ENCODE measurements around the gene MYOD1.

The MYOD1 gene

GRCh38 chr11:17744151-17744940, 25.0 kb downstream of the MYOD1 start:
- TF ChIP-seq, protein P1, sequence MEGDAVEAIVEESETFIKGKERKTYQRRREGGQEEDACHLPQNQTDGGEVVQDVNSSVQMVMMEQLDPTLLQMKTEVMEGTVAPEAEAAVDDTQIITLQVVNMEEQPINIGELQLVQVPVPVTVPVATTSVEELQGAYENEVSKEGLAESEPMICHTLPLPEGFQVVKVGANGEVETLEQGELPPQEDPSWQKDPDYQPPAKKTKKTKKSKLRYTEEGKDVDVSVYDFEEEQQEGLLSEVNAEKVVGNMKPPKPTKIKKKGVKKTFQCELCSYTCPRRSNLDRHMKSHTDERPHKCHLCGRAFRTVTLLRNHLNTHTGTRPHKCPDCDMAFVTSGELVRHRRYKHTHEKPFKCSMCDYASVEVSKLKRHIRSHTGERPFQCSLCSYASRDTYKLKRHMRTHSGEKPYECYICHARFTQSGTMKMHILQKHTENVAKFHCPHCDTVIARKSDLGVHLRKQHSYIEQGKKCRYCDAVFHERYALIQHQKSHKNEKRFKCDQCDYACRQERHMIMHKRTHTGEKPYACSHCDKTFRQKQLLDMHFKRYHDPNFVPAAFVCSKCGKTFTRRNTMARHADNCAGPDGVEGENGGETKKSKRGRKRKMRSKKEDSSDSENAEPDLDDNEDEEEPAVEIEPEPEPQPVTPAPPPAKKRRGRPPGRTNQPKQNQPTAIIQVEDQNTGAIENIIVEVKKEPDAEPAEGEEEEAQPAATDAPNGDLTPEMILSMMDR (IDR thresholded peaks at IDR 0.05; ENCODE audit: low read depth, low read length, missing control alignments) = no peak
- H3K4me3 ChIP-seq (ENCODE audit: low read depth, low read length) = no peak overlapping the region
- DNase-seq (ENCODE audit: low read depth) = no peak

DNA sequence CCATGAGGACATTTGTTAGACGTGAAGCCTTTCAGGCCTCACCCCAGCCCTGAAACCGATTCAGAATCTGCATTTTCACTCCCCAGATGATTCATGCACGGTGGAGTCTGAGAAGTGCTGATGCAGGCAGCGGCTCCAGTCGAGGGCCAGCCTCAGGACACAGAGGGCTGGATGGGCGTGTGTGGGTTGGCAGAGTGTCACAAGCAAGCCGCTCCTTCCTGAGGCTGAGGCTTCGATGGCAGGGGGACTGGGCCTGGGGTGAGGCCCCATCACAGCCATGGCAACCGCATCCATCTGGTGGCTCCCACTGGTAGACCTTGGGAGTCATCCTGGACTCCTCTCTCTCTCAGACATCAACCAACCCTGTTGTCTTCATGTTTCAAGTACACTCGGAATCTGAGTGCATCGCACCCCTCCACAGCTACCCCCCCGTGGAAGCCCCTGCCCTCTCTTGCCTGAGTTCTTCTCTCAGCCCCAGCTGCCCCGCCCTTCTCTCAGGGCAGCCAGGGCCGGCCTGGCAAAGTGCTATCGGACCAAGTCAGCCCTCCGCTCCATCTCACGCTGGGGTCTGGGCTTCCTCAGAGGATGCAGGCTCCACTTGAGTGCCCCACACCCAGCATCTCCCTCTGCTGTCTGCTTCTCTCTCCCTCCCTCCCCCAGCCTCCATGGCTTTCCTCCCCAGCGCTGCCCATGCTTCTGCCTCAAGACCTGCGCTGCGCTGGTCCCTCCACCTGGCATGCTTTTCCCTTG, 25.8 kb downstream of the MYOD1 start:
- no peak for DNase-seq (ENCODE audit: low read depth)
- no peak overlapping the region for H3K4me3 ChIP-seq (ENCODE audit: low read depth, low read length)
- TF ChIP-seq, protein P1 (IDR thresholded peaks at IDR 0.05; ENCODE audit: low read depth, low read length, missing control alignments) = no peak

GRCh38 chr11:17746096-17746495, 26.7 kb downstream of the MYOD1 start:
- TF ChIP-seq, protein P1 (IDR thresholded peaks at IDR 0.05; ENCODE audit: low read depth, low read length, missing control alignments) = no peak
- no peak overlapping the region for H3K4me3 ChIP-seq (ENCODE audit: low read depth, low read length)
- no peak for DNase-seq (ENCODE audit: low read depth)

DNA sequence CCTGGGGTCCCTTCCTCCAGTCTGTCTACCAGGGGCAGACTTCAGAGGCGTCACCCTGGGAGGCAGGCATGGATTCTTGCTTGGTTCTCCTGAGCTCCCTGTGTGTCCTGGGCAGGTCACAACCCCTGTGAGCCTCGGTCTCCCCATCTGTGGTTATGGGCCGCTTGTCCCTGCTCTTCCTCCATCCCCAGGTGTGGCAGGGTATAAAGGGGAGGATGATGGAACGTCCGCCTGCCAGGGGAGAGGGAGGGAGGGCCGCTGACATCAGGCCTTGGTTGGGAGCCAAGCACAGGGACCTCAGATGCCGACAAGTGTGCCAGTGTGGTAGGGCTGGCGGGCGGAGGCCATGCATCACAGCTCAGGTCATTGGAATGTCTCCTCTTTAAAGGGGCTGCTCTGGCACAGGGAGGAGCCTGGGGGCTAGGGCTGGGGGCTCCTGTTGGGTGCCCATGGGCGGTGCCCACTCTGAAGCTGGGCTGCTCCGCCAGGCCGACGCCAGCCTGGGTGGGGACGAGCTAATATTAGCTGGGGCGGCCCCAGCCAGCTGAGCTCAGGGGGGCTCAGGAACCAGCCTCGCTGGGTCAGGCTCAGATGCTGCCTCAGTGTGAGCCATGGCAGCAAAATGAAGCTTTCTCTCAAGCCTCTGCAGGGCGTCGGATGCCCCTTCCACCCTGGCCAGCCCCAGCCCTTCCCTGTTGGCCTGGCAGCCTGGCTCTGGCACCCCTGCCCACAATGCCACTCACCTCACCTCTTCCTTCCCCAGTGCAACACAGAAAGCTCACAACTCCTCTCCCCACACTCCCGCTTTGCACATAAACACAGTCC, 28.0 kb downstream of the MYOD1 start:
- TF ChIP-seq, protein P1 (IDR thresholded peaks at IDR 0.05; ENCODE audit: low read depth, low read length, missing control alignments) = no peak
- no peak for DNase-seq (ENCODE audit: low read depth)
- H3K4me3 ChIP-seq (ENCODE audit: low read depth, low read length) = no peak overlapping the region

- TF ChIP-seq, protein P1 (IDR thresholded peaks at IDR 0.05; ENCODE audit: low read depth, low read length, missing control alignments) = no peak
- no peak for DNase-seq (ENCODE audit: low read depth)
- no peak overlapping the region for H3K4me3 ChIP-seq (ENCODE audit: low read depth, low read length)
Observed at GRCh38 chr11:17748044-17748443, 28.7 kb downstream of the MYOD1 start.

DNA sequence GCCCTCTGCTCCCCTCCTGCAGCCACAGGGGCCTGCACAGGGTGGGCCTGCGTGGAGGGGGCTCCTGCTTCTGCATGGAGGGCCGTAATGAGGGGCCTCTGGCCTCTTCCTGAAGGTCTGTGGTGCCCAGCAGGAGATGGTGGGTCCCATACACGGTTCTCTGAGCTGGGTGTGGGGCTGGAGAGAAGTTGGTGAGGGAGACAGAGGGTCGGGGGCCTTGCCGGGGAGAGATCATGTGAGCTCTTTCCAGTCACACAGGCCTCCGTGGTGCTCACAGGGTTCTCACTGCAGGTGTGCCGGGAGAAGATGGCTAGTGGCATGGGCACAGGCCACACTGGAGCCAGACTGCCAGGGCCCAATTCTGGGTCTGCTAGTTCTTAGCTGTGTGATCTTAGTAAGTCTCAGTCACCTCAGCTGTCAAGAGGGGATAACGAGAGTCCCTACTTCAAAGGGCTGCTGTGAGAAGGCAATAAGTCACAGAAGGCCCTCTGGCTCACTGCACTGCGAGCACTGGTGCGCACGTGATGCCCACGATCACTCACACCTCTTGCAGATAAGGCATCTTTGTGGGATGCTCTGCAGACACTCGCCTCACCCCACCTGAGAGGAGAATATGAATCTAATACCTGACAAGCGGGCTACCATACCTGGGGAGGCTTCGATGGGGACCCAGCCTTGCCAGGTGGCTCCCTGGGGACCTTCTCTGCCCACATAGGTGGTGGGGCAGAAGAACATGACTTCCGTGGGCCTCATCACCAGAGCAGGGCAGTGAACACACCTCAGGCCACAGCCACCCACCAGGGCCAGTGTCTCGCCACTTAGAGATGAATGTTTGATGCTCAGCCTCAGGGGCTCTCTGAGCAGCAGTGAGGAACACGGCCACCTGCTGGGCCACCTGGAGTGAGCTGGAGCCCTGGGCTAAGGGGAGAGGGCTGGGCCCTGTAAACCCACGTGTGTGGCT, 29.7 kb downstream of the MYOD1 start:
- no peak overlapping the region for H3K4me3 ChIP-seq (ENCODE audit: low read depth, low read length)
- TF ChIP-seq, protein P1 (IDR thresholded peaks at IDR 0.05; ENCODE audit: low read depth, low read length, missing control alignments) = no peak
- DNase-seq (ENCODE audit: low read depth) = no peak
